ENCODE measurements around the gene FAR2.

Gene FAR2

GRCh38 chr12:29204521-29204920 is 55.4 kb downstream of the FAR2 start:
- DNase-seq (ENCODE audit: low read depth, low spot score): no peak

GRCh38 chr12:29207120-29207519 is 58.0 kb downstream of the FAR2 start:
- DNase-seq (ENCODE audit: low read depth, low spot score): no peak

- DNase-seq (ENCODE audit: low read depth, low spot score): no peak
Measured at GRCh38 chr12:29208060-29208459, 59.0 kb downstream of the FAR2 start.

DNA sequence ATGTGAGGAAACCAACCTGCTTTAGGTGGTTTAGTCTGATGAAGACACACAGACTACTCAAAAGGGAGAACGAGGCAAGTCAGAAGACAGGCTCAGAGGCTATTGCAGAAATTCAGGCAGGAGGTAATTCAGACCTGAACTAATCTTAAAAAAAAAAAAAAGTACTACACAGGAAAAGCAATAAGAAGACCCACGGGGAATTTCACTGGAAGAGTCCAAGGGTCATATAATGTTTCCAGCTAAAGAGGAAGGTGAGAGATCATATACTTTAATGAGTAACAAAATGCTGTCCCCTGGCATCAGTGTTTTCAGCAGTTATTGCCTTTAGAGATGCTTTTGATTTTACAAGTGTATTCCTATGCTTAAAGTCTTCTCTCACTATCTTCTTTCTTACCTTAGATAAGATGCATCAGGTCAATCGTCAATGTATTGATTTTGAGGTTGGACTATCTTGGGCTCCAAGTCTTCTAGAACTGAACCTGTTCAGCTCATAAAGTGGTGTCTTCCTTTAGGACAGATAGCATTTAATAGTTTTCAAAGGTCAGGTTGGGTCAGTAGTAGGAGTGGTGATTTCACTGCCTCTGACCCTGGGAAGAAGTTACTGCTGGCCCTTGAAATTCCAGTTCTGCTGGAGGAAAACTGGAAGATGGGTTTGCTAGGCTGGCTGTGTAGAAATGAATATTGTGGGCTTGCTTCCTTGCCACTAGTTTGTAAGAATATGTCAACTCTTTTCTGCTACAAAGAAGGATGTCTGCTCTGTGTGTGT is 60.0 kb downstream of the FAR2 start:
- DNase-seq (ENCODE audit: low read depth, low spot score): no peak

DNA sequence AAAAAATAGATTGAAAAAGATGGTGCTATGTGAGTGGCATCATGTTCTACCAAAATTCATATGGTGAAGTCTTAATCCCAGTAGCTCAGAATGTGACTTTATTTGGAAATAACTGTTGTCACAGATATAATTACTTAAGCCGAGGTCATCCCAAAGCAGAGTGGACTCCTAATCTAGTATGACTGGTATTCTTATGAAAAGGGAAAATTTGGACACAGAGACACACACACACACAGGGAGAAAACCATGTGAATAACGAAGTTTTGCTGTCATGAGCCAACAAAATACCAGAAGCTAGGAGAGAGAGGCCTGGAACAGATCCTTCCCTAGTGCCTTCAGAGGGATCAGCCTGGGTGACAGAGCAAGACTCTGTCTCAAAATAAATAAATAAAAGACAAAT is 62.6 kb downstream of the FAR2 start:
- DNase-seq (ENCODE audit: low read depth, low spot score): no peak

GRCh38 chr12:29212682-29213403 is 63.8 kb downstream of the FAR2 start:
- DNase-seq (ENCODE audit: low read depth, low spot score): no peak

- DNase-seq (ENCODE audit: low read depth, low spot score): no peak
Measured at GRCh38 chr12:29216266-29216665, 67.2 kb downstream of the FAR2 start.

GRCh38 chr12:29216797-29217575 is 67.9 kb downstream of the FAR2 start:
- no peak for DNase-seq (ENCODE audit: low read depth, low spot score)

DNA sequence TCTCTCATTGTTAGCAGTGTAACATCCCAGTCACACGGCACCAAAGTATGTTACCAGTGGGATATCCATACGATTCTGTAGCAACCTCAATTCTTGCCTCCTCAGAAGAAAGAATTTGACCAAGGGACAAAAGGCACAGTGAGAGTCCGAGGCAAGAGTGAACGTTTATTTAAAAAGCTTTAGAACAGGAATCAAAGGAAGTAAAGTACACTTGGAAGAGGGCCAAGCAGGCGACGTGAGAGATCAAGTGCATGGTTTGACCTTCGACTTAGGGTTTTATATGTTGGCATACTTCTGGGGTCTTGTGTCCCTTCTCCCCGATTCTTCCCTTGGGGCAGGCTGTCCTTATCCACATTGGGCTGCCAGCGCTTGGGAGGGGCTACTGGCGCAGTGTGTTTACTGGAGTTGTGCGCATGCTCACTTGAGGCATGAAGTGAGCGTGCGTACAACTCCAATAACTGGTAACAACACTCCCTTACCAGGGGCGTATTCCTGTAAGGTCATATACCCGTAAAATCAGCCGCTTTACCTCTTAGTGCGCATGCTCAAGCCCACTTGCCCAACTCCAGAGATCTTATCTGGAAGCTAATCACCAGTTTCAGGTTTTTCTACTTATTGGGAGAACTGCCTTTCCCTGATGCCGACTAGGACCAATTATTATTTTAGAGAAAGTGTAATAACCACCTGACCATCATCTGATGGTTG is 71.7 kb downstream of the FAR2 start:
- DNase-seq (ENCODE audit: low read depth, low spot score): no peak

DNA sequence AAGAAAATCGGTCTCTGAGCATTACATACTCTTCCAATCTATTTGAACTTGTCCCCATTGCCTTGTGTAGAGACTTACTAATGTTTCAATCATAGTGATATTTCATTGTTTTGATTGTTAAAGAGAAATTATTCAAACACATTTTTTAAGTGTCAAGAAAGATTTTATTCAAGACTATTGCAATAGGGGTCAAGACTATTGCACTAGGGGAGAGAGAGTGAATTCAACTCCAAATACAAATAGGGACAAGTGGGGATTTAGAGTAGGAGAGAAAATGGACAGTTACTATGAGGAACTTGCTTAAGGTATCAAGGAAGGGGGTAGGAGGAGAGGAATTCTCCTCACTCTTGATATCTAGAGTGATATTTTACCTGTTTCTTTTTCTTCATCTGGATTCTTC is 73.1 kb downstream of the FAR2 start:
- DNase-seq (ENCODE audit: low read depth, low spot score): no peak

DNA sequence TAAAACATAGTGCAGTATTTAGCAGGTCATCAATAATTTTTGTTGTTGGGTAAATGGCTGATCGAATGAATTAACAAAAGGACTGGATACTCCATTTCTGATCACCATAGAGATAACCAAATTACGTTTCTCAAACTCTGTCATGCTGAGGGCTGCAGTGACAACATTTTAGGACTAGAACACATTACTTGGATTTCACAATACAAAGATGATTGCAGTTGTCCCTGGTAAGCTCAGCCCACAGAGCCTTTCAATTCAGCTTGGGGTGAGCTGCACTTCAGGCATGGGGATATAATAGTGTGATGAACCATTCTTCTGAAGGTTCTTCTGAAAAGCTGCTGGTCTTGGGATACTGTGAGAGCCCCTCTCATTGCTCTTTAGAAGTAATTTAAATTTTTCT is 74.3 kb downstream of the FAR2 start:
- DNase-seq (ENCODE audit: low read depth, low spot score): no peak

DNA sequence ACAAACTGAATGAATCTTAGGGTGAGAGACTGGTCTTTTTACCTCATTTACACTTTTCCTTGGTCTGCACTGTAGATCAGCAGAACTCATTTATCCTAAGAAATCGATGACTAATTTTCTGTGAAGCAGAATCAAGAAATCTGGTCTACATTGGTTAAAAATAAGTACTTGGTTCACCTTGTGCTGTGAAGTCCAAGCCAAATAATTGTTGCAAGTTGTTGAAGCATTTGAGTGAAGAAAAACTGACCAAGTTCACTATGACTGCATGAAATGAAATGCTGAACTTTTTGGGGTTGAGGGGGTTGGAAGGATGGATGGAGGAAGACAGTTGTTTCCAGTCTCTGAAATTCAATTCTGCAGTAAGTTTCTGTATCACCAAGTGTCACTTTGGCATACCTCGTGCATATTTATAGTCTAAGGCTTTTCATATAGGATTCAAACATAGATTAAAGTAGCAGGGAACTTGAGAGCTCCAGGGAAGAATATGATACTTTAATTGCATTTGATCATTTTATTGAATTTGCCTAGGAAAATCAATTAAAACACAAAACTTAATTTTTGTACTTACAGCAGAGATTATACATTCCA is 75.0 kb downstream of the FAR2 start:
- DNase-seq (ENCODE audit: low read depth, low spot score): no peak

DNA sequence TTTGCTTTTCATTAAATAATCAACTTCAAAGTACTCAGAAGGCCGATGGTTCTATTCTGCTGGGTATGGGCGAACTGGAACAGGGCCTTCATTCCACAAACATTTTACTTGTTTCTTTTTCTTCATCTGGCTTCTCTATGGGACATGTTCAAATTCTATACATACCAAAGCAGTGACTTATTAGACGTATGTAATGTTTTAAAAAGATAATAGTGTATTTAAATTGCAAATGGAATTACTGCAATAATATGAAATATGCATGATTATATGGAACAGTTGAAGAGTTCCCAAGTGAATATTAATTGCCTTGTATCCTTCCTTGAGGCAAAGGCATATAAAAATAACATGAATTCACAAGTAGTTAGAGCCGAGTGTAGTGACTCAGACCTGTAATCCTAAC is 75.5 kb downstream of the FAR2 start:
- DNase-seq (ENCODE audit: low read depth, low spot score): no peak

DNA sequence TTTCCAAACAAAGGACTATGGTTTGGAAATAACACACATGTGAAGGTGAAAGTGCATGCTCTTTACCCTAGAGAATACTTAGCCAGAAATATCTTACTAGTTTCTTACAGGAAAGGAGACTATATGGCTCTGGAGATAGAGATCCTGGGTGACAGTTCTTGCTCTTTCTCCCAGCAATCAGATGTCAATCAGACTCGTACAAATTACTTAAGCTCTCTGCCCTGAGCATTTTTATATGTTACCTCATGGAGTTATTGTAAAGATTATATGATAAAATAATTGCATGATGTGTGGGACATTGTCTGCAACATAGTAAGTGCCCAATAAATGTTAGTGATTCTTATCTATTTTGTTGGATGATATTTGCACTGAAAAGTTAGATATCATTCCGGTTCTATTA is 76.8 kb downstream of the FAR2 start:
- no peak for DNase-seq (ENCODE audit: low read depth, low spot score)

DNA sequence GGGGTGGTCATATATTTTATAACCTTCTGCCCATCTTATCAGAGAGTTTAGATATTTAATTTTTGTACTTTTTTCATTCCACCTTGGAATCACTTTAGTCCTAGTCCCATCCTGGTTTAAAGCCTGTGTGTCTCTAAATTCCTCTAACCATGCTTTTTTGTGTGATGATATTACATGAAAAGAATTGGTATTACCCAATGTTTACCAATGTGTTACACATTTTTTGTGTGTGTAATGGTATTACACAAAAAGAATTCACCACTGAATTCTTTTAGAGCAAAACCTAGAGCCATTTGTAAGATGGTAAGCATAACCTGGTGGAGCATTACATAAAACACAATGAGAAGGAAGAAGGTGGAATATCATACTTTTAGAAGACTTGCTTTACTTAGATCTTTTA is 77.5 kb downstream of the FAR2 start:
- no peak for DNase-seq (ENCODE audit: low read depth, low spot score)

DNA sequence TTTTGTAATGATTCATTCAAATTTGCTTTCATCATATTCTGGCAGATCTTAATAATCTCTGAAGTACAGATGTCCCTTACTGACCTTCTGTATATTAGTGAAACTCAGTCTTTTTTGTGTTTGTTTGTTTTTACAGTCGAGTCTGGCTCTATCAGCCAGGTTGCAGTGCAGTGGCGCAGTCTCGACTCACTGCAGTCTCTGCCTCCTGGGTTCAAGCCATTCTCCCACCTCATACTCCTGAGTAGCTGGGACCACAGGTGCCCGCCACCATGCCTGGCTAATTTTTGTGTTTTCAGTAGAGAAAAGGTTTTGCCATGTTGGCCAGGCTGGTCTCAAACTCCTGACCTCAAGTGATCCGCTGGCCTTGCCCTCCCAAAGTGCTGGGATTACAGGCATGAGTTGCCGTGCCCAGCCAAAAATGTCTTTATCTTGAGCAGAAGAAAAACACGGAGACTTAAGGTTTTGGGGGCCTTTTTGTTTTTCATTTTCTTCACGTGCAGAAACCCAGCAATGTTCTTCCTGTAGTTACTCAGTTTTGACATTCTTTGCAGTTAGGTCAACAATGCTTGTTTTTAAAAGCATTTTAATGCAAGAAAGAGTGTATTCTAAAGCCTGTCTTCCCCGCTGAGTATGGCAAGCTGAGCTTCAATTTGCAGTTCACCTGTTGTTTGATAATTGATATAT is 79.5 kb downstream of the FAR2 start:
- DNase-seq (ENCODE audit: low read depth, low spot score): no peak

DNA sequence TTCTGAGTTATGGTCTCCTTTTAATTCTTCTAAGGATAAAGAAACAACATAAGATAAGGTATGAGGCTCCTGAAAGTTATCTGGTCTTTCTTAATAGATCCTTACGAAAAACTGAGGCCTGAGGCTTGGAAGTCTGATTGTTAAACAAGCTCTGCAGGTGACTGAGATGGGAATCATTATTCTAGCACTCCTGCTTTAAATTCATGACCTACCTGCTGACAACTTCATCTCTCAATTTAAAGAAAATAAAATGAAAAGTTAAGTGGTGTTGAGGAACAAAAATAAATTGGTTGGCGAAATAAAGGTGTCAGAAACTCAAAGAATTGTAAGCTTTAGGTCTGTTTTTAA is 80.1 kb downstream of the FAR2 start:
- DNase-seq (ENCODE audit: low read depth, low spot score): no peak

- DNase-seq (ENCODE audit: low read depth, low spot score): no peak
Measured at GRCh38 chr12:29229937-29230336, 80.9 kb downstream of the FAR2 start.

- no peak for DNase-seq (ENCODE audit: low read depth, low spot score)
Measured at GRCh38 chr12:29230800-29231560, 81.9 kb downstream of the FAR2 start.

DNA sequence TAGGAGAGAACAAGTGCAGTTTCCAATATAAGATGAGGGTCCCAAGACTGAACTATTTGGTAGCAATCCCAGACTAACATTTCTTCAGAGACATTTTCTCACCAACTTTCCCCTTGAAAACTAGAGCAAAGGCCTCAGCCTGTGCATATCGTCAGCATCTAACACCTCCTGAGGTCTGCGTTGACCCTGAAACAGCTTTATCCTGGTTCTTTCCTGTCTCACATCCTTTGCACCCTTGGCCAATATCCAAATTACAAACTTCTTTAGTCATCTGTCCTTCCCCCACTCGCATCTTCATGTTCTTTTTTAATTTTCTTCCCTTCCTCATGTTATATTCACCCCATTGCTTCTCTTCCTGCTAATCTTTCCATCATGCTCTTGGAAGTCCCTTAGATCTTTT is 83.0 kb downstream of the FAR2 start:
- DNase-seq (ENCODE audit: low read depth, low spot score): no peak
